IMR-90 (cell line): ENCODE measurements around the gene TIPIN. TPM values are rescaled to one million over a fixed set of nuclear protein-coding genes. Genes with fewer than 3 reads are reported as not detected.

Experiments used
- ATAC-seq: fragments of 200-7000 bp; cut with Tn5 transposase; 2 replicates; pipeline ENCODE4 v1.9.1; 2020; ENCODE audit warnings: low read depth, mild to moderate bottlenecking, moderate library complexity
- BruUV-seq: library from RNA; stranded (reverse); fragments of 400-500 nt; replicated peaks from 2 replicates; lab custom pipeline; 2021; lab: Mats Ljungman, UMichigan
- CTCF ChIA-PET: fragments of 300-600 bp; formaldehyde crosslinking; extraction: SDS; loops from one replicate; lab custom pipeline; 2021; ENCODE audit warnings: antibody characterized with exemption; lab: Yijun Ruan, JAX
- POLR2A ChIA-PET: fragments of 300-600 bp; sonication (Branson Sonifier 250); formaldehyde crosslinking; loops from one replicate; lab custom pipeline; 2022; ENCODE audit warnings: antibody characterized with exemption; ENCODE audit not compliant: unreplicated experiment; lab: Charles Lee
- DNase-seq: peaks from one replicate; pipeline ENCODE4 v3.0.0; 2013
- H2AFZ ChIP-seq: replicated peaks from 2 replicates; pipeline ENCODE3; 2013; ENCODE audit warnings: low read length, mild to moderate bottlenecking; ENCODE audit not compliant: poor library complexity
- H2AK5ac ChIP-seq: 2 replicates; pipeline ENCODE4 v1.6.1; 2013; ENCODE audit warnings: low read depth, low read length, inconsistent platforms
- H2AK9ac ChIP-seq: replicated peaks from 2 replicates; pipeline ENCODE3; 2013; ENCODE audit warnings: mild to moderate bottlenecking, low read depth, low read length, moderate library complexity; ENCODE audit not compliant: poor library complexity
- H2BK120ac ChIP-seq: 2 replicates; pipeline ENCODE4 v1.6.1; 2013; ENCODE audit warnings: low read depth, low read length, inconsistent platforms
- H2BK15ac ChIP-seq: 3 replicates; pipeline ENCODE4 v1.6.1; 2013; ENCODE audit warnings: low read depth, low read length, inconsistent platforms
- H2BK20ac ChIP-seq: 2 replicates; pipeline ENCODE4 v1.6.1; 2013; ENCODE audit warnings: low read depth, mild to moderate bottlenecking, inconsistent platforms, low read length, moderate library complexity
- H2BK5ac ChIP-seq: 2 replicates; pipeline ENCODE4 v1.6.1; 2013; ENCODE audit warnings: mild to moderate bottlenecking, low read depth, low read length, inconsistent platforms; ENCODE audit not compliant: poor library complexity, severe bottlenecking
- H3K14ac ChIP-seq: replicated peaks from 2 replicates; pipeline ENCODE4 v1.6.1; 2013; ENCODE audit warnings: low read depth, low read length, inconsistent platforms
- H3K18ac ChIP-seq: 2 replicates; pipeline ENCODE4 v1.6.1; 2013; ENCODE audit warnings: low read depth, low read length, control low read depth
- H3K23ac ChIP-seq: 2 replicates; pipeline ENCODE4 v1.6.1; 2013; ENCODE audit warnings: low read depth, low read length, inconsistent platforms
- H3K27ac ChIP-seq: 2 replicates; pipeline ENCODE4 v1.5.1; 2013; ENCODE audit warnings: mild to moderate bottlenecking, control low read depth, low read length; ENCODE audit not compliant: insufficient read depth
- H3K27me3 ChIP-seq: 2 replicates; pipeline ENCODE4 v1.6.1; 2013; ENCODE audit warnings: low read length; ENCODE audit not compliant: control insufficient read depth, insufficient read depth
- H3K36me3 ChIP-seq: 2 replicates; pipeline ENCODE4 v1.6.1; 2013; ENCODE audit warnings: low read length, mixed read lengths; ENCODE audit not compliant: control insufficient read depth, insufficient read depth
- H3K4ac ChIP-seq: 2 replicates; pipeline ENCODE4 v1.6.1; 2013; ENCODE audit warnings: low read depth, low read length, inconsistent platforms
- H3K4me1 ChIP-seq: 2 replicates; pipeline ENCODE4 v1.6.1; 2013; ENCODE audit warnings: low read length, mixed read lengths; ENCODE audit not compliant: control insufficient read depth, insufficient read depth
- H3K4me2 ChIP-seq: 2 replicates; pipeline ENCODE4 v1.6.1; 2013; ENCODE audit warnings: low read depth, mild to moderate bottlenecking, control low read depth, low read length, moderate library complexity
- H3K4me3 ChIP-seq: 2 replicates; pipeline ENCODE4 v1.5.1; 2013; ENCODE audit warnings: low read depth, mild to moderate bottlenecking, control low read depth, low read length, moderate library complexity; ENCODE audit not compliant: insufficient read depth
- H3K56ac ChIP-seq: 2 replicates; pipeline ENCODE4 v1.6.1; 2013; ENCODE audit warnings: low read length, inconsistent platforms; ENCODE audit not compliant: insufficient read depth; ENCODE audit errors: extremely low read depth
- H3K79me1 ChIP-seq, 2 experiments: 2 replicates each; pipeline ENCODE4 v1.6.1; 2013; ENCODE audit warnings: low read length in 2 of 2, inconsistent platforms in 1 of 2, low read depth in 1 of 2
- H3K9ac ChIP-seq: 2 replicates; pipeline ENCODE4 v1.6.1; 2013; ENCODE audit warnings: low read depth, low read length, control low read depth
- H3K9me1 ChIP-seq: 2 replicates; pipeline ENCODE4 v1.6.1; 2013; ENCODE audit warnings: low read length, inconsistent platforms; ENCODE audit not compliant: insufficient read depth
- H3K9me3 ChIP-seq: 2 replicates; pipeline ENCODE4 v1.6.1; 2013; ENCODE audit warnings: low read length; ENCODE audit not compliant: control insufficient read depth, insufficient read depth
- H4K20me1 ChIP-seq: 2 replicates; pipeline ENCODE4 v1.6.1; 2013; ENCODE audit warnings: low read length, inconsistent platforms; ENCODE audit not compliant: insufficient read depth
- H4K5ac ChIP-seq: 2 replicates; pipeline ENCODE4 v1.6.1; 2013; ENCODE audit warnings: mild to moderate bottlenecking, low read depth, low read length, control low read depth
- H4K8ac ChIP-seq, 2 experiments: 2 replicates each; pipeline ENCODE4 v1.6.1; 2013; ENCODE audit warnings: low read depth in 2 of 2, low read length in 2 of 2, control low read depth in 1 of 2, inconsistent platforms in 1 of 2
- H4K91ac ChIP-seq: 2 replicates; pipeline ENCODE4 v1.6.1; 2013; ENCODE audit warnings: low read depth, low read length, inconsistent platforms; ENCODE audit not compliant: insufficient read depth
- CEBPB ChIP-seq: IDR thresholded peaks from 2 replicates; pipeline ENCODE4 v1.6.1; 2012; ENCODE audit warnings: low read depth, low read length, improper control_type of control experiment
- CHD1 ChIP-seq: IDR thresholded peaks from 2 replicates; pipeline ENCODE4 v1.6.1; 2012; ENCODE audit warnings: low read depth, low read length, improper control_type of control experiment
- ELK1 ChIP-seq: fragments of 150-350 bp; IDR thresholded peaks from 2 replicates; pipeline ENCODE4 v1.6.1; 2016; ENCODE audit warnings: low read depth, mild to moderate bottlenecking, low read length, moderate library complexity, borderline replicate concordance
- FOS ChIP-seq: fragments of 150-350 bp; IDR thresholded peaks from 2 replicates; pipeline ENCODE4 v1.6.1; 2016; ENCODE audit warnings: low read depth, low read length
- MAFK ChIP-seq: IDR thresholded peaks from 2 replicates; pipeline ENCODE4 v1.6.1; 2012; ENCODE audit warnings: low read depth, low read length, improper control_type of control experiment
- MXI1 ChIP-seq: IDR thresholded peaks from 2 replicates; pipeline ENCODE4 v1.6.1; 2012; ENCODE audit warnings: low read depth, mild to moderate bottlenecking, low read length, moderate library complexity, borderline replicate concordance
- NFE2L2 ChIP-seq: fragments of 150-350 bp; IDR thresholded peaks from 2 replicates; pipeline ENCODE4 v1.6.1; 2016; ENCODE audit warnings: low read depth, mild to moderate bottlenecking, low read length
- POLR2A ChIP-seq: IDR thresholded peaks from 2 replicates; pipeline ENCODE4 v1.6.1; 2012; ENCODE audit warnings: mild to moderate bottlenecking, low read depth, low read length
- RAD21 ChIP-seq: IDR thresholded peaks from 2 replicates; pipeline ENCODE4 v1.6.1; 2012; ENCODE audit warnings: low read length, improper control_type of control experiment
- RFX5 ChIP-seq: IDR thresholded peaks from 2 replicates; pipeline ENCODE4 v1.8.0; 2012; ENCODE audit warnings: low read depth, mild to moderate bottlenecking, low read length, moderate library complexity
- USF2 ChIP-seq: fragments of 150-350 bp; IDR thresholded peaks from 2 replicates; pipeline ENCODE4 v1.6.1; 2017; ENCODE audit warnings: mild to moderate bottlenecking, antibody characterized with exemption, low read length, low read depth
- dilution Hi-C: fragments of 300-500 bp; cut with HindIII; formaldehyde crosslinking; loops from one replicate; pipeline ENCODE4 v1.14.3; 2018; ENCODE audit warnings: low sequenced_read_pairs; ENCODE audit not compliant: unreplicated experiment
- in situ Hi-C: fragments of 300-500 bp; cut with MboI; formaldehyde crosslinking; loops from 3 replicates; pipeline ENCODE4 v1.14.3; 2019; ENCODE audit warnings: low sequenced_read_pairs, inconsistent platforms, mixed read lengths
- intact Hi-C: fragments of 100-400 bp; cut with micrococcal nuclease; formaldehyde crosslinking; loops from 2 replicates; pipeline ENCODE4 v1.10.0; 2022
- polyA plus RNA-seq, 3 experiments: library from polyadenylated mRNA; depleted of rRNA; stranded (reverse); fragments of >200 nt; gene quantifications; 2 replicates each; pipeline ENCODE4 v1.2.3, GENCODE V29; 2012; ENCODE audit warnings: low replicate concordance in 1 of 3
- total RNA-seq: library from RNA; depleted of rRNA; stranded (reverse); fragments of >200 nt; gene quantifications from 2 replicates; pipeline ENCODE4 v1.2.3, GENCODE V29; 2012

The TIPIN gene
- total and polyA plus RNA-seq, 2 of the 4 experiments (the other 2 are of a cell fraction): 6.3 to 7.3 TPM

GRCh38 chr15:66291816-66292570 is 64.5 kb downstream of the TIPIN start (continued):
- no peak for TF ChIP-seq USF2

DNA sequence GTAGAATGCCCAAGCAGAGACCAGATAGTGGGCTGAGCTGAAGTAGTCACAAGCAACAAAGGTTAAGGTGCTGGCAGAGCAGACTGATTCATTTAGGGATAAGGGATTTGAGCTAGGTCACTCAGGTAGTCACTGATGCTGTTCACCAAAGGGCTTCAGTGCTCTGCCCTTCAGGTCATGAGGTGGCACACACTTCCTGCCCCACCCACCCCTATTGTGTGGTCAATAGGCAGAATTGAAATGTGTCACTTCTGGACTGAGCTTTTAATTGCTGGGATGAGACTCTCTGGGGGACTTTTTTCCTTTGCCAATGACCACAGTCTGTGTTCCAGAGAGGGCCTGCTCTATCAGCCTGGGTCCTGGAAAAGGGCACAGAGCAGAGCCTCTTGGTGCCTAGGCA is 66.0 kb downstream of the TIPIN start:
- Histone ChIP-seq H3K27me3 (no peaks in the 10 kb centered on the region; the same call in 1 of the 2 replicates), H3K56ac (no peak overlapping the region), H2AFZ (no peak overlapping the region), H3K27ac (no peak overlapping the region), H2AK9ac (no peak overlapping the region), H3K9me1 (peaks cover 3% of the 10 kb centered on the region; the same call in 1 of the 2 replicates), H3K9me3 (no peaks in the 10 kb centered on the region), H4K5ac (no peak overlapping the region), H2BK120ac (no peak overlapping the region), H3K23ac (no peak overlapping the region), H3K4me3 (no peak overlapping the region), H2AK5ac (no peak overlapping the region), H2BK20ac (no peak overlapping the region), H3K4me2 (no peak overlapping the region), H3K79me1 (peaks cover 0 to 15% of the 10 kb centered on the region in 2 experiments; a peak in 1 of 4 replicates), H3K36me3 (no peaks in the 10 kb centered on the region), H4K8ac (no peak overlapping the region), H3K9ac (no peak overlapping the region), H2BK15ac (no peak overlapping the region), H3K4me1 (peaks cover 14% of the 10 kb centered on the region), H4K20me1 (no peaks in the 10 kb centered on the region), H3K14ac (no peak overlapping the region), H3K18ac (no peak overlapping the region), H3K4ac (no peak overlapping the region), H4K91ac (no peak overlapping the region), H2BK5ac (no peak overlapping the region)
- intact Hi-C loops (no loop called here), dilution Hi-C loops (no loop called here), in situ Hi-C loops (loop anchor here (25.0 kb wide), 1 partner anchor 678 kb away; the partner anchor contains the start of genes INTS14 and SLC24A1)
- ChIA-PET POLR2A (no interaction called here), CTCF (no interaction called here)
- no TSS peak for BruUV-seq
- no peak for ATAC-seq
- no peak for DNase-seq
- no peak for TF ChIP-seq CEBPB
- TF ChIP-seq MAFK: no peak
- no peak for TF ChIP-seq MXI1
- TF ChIP-seq POLR2A: no peak
- TF ChIP-seq RAD21: no peak
- TF ChIP-seq RFX5: no peak
- TF ChIP-seq CHD1: no peak
- no peak for TF ChIP-seq ELK1
- no peak for TF ChIP-seq FOS
- no peak for TF ChIP-seq NFE2L2
- TF ChIP-seq USF2: no peak
